Muscle of leg (tissue), 11 donors: ENCODE results near the gene TPMT. TPM values are rescaled to one million over a fixed set of nuclear protein-coding genes. Genes with fewer than 3 reads are reported as not detected.
"Not testable (repeated sequence)": the region's sequence is repeated elsewhere in the genome, so short reads cannot be mapped to it uniquely, and the experiment has no call there.

Experiments used
- DNase-seq: peaks from one replicate; pipeline ENCODE4 v3.0.0; 2013
- H3K27ac ChIP-seq: one replicate; pipeline ENCODE4 v1.5.1; 2013; ENCODE audit warnings: mild to moderate bottlenecking, low read length, control low read depth
- H3K27me3 ChIP-seq: one replicate; pipeline ENCODE4 v1.6.1; 2013; ENCODE audit warnings: low read length; ENCODE audit not compliant: control insufficient read depth, insufficient read depth
- H3K36me3 ChIP-seq: one replicate; pipeline ENCODE4 v1.6.1; 2013; ENCODE audit warnings: low read length; ENCODE audit not compliant: control insufficient read depth, insufficient read depth
- H3K4me1 ChIP-seq: one replicate; pipeline ENCODE4 v1.6.1; 2013; ENCODE audit warnings: low read length; ENCODE audit not compliant: control insufficient read depth, insufficient read depth
- H3K4me3 ChIP-seq: one replicate; pipeline ENCODE4 v1.5.1; 2013; ENCODE audit warnings: low read length, control low read depth
- H3K9me3 ChIP-seq: replicated peaks from 2 replicates; pipeline ENCODE4 v1.6.1; 2013; ENCODE audit warnings: low read depth, low read length; ENCODE audit not compliant: control insufficient read depth
- WGBS: methylation state at CpG from one replicate; pipeline ENCODE4 v1.1.5; 2013; ENCODE audit warnings: missing lambda C conversion rate; ENCODE audit not compliant: insufficient coverage; 5-methylcytosine and 5-hydroxymethylcytosine counted together
- polyA plus RNA-seq, 8 donors: library from polyadenylated mRNA; unstranded; fragments of 120-200 nt; gene quantifications; one replicate each; pipeline versions ENCODE4 v1.2.1 to v1.2.3, GENCODE V29; 2013; ENCODE audit warnings: inconsistent platforms in 1 of 8, low replicate concordance in 1 of 8; ENCODE audit not compliant: insufficient read length in 8 of 8, insufficient read depth in 1 of 8
- total RNA-seq: library from RNA; stranded (reverse); fragments of 120-200 nt; gene quantifications from one replicate; pipeline ENCODE4 v1.2.4, GENCODE V29; 2013

TPMT gene
- total and polyA plus RNA-seq, 9 donors: 4.1 to 6.3 (median 5.3) TPM

- Histone ChIP-seq H3K27me3 (no peaks in the 10 kb centered on the region), H3K4me3 (no peak overlapping the region), H3K36me3 (peaks cover 16% of the 10 kb centered on the region), H3K27ac (peak overlapping the region; percentile 76), H3K9me3 (no peaks in the 10 kb centered on the region), H3K4me1 (peaks cover 6% of the 10 kb centered on the region)
- no CpG with 5 or more reads among the region's 2 CpGs for WGBS
- DNase-seq: peak; percentile 35
Observed at GRCh38 chr6:18161431-18161830, 6.6 kb upstream of the TPMT start.

- H3K9me3 ChIP-seq: no peaks in the 10 kb centered on the region
- H3K4me3 ChIP-seq: no peak overlapping the region
- H3K4me1 ChIP-seq: peaks cover 10% of the 10 kb centered on the region
- WGBS: no CpG with 5 or more reads among the region's 1 CpG
- peaks cover 13% of the 10 kb centered on the region for H3K36me3 ChIP-seq
- H3K27me3 ChIP-seq: no peaks in the 10 kb centered on the region
- H3K27ac ChIP-seq: peak overlapping the region; percentile 76
- DNase-seq: no peak
Observed at GRCh38 chr6:18160911-18161310, 6.0 kb upstream of the TPMT start.

- peaks cover 2% of the 10 kb centered on the region for H3K36me3 ChIP-seq
Observed at GRCh38 chr6:18155864-18156421, 1.1 kb upstream of the TPMT start.

GRCh38 chr6:18155150-18155863 is 430 bp upstream of the TPMT start, which contains the start of gene KDM1B:
Gene KDM1B (plus strand): TSS chr6:18155422. CDS start chr6:18159896, 4,474 bp downstream.
- peak; percentile 99 for DNase-seq
- Histone ChIP-seq H3K4me3 (peak within 1 kb of the TSS; percentile 98), H3K27ac (peak within 1 kb of the TSS; percentile 92), H3K27me3 (no peaks in the 10 kb centered on the region), H3K36me3 (peaks cover 2% of the 10 kb centered on the region), H3K9me3 (no peaks in the 10 kb centered on the region), H3K4me1 (peaks cover 8% of the 10 kb centered on the region)
- under 1% methylated on average over 65 of the region's 87 CpGs for WGBS

More at GRCh38 chr6:18155864-18156421, 1.1 kb upstream of the TPMT start:
- 3% methylated on average over 24 of the region's 26 CpGs for WGBS
- Histone ChIP-seq H3K27me3 (no peaks in the 10 kb centered on the region), H3K27ac (peak overlapping the region; percentile 83), H3K4me3 (peak overlapping the region; percentile 98), H3K4me1 (peaks cover 8% of the 10 kb centered on the region), H3K9me3 (no peaks in the 10 kb centered on the region)
- peak; percentile 60 for DNase-seq

GRCh38 chr6:18153311-18153703 is 1.6 kb downstream of the TPMT start:
- no peak for DNase-seq
- Histone ChIP-seq H3K4me1 (peaks cover 8% of the 10 kb centered on the region), H3K27ac (no peak overlapping the region), H3K9me3 (no peaks in the 10 kb centered on the region), H3K4me3 (no peak overlapping the region), H3K27me3 (no peaks in the 10 kb centered on the region), H3K36me3 (no peaks in the 10 kb centered on the region)

- no peaks in the 10 kb centered on the region for H3K9me3 ChIP-seq
- H3K4me1 ChIP-seq: peaks cover 8% of the 10 kb centered on the region
- H3K27ac ChIP-seq: no peak overlapping the region
- H3K36me3 ChIP-seq: no peaks in the 10 kb centered on the region
- no CpG with 5 or more reads among the region's 3 CpGs for WGBS
- no peaks in the 10 kb centered on the region for H3K27me3 ChIP-seq
- no peak overlapping the region for H3K4me3 ChIP-seq
- no peak for DNase-seq
Observed at GRCh38 chr6:18151801-18152200, 3.1 kb downstream of the TPMT start.

GRCh38 chr6:18151391-18151790 is 3.5 kb downstream of the TPMT start:
- not testable (repeated sequence) for DNase-seq, H3K27ac ChIP-seq, H3K27me3 ChIP-seq, H3K4me3 ChIP-seq, H3K36me3 ChIP-seq, H3K4me1 ChIP-seq, H3K9me3 ChIP-seq
- WGBS: 84% methylated on average over 3 of the region's 3 CpGs

GRCh38 chr6:18148304-18149025 is 6.4 kb downstream of the TPMT start:
- no peaks in the 10 kb centered on the region for H3K9me3 ChIP-seq
- WGBS: 77% methylated on average over 1 of the region's 5 CpGs
- no peak overlapping the region for H3K4me3 ChIP-seq
- H3K27me3 ChIP-seq: no peaks in the 10 kb centered on the region
- H3K4me1 ChIP-seq: no peaks in the 10 kb centered on the region
- no peak overlapping the region for H3K27ac ChIP-seq
- DNase-seq: no peak
- H3K36me3 ChIP-seq: no peaks in the 10 kb centered on the region

GRCh38 chr6:18147616-18148015 is 7.3 kb downstream of the TPMT start:
- no peaks in the 10 kb centered on the region for H3K36me3 ChIP-seq
- H3K27me3 ChIP-seq: no peaks in the 10 kb centered on the region
- H3K27ac ChIP-seq: no peak overlapping the region
- H3K4me3 ChIP-seq: no peak overlapping the region
- WGBS: no CpG with 5 or more reads among the region's 2 CpGs
- DNase-seq: no peak
- H3K9me3 ChIP-seq: no peaks in the 10 kb centered on the region
- H3K4me1 ChIP-seq: no peaks in the 10 kb centered on the region

GRCh38 chr6:18147160-18147559 is 7.7 kb downstream of the TPMT start:
- WGBS: no CpG with 5 or more reads among the region's 2 CpGs
- DNase-seq: no peak
- Histone ChIP-seq H3K27ac (no peak overlapping the region), H3K4me3 (no peak overlapping the region), H3K4me1 (no peaks in the 10 kb centered on the region), H3K36me3 (no peaks in the 10 kb centered on the region), H3K27me3 (no peaks in the 10 kb centered on the region), H3K9me3 (no peaks in the 10 kb centered on the region)
